SK-N-SH treated with all-trans-retinoic acid at 6 μM for 48 hours (cell line): ENCODE data around the gene NNAT.

ENCODE experiments used
- ATAC-seq: fragments of 200-7000 bp; cut with Tn5 transposase; 3 replicates; pipeline ENCODE4 v1.9.1; 2020; ENCODE audit warnings: mild to moderate bottlenecking, moderate library complexity
- ARNTL ChIP-seq: fragments of 450-650 bp; formaldehyde crosslinking; IDR thresholded peaks from 2 replicates; pipeline ENCODE4 v1.5.0; 2020; ENCODE audit warnings: low read depth, mild to moderate bottlenecking, moderate library complexity, borderline replicate concordance
- BACH2 ChIP-seq: fragments of 250-450 bp; sonication (Bioruptor Pico); IDR thresholded peaks from 2 replicates; pipeline ENCODE4 v1.9.0; 2021; ENCODE audit warnings: mild to moderate bottlenecking, borderline replicate concordance
- CSDC2 ChIP-seq: fragments of 250-450 bp; sonication (Bioruptor Pico); IDR thresholded peaks from 2 replicates; pipeline ENCODE4 v1.5.0; 2020; ENCODE audit warnings: mild to moderate bottlenecking, moderate library complexity
- ESRRG ChIP-seq: fragments of 250-450 bp; sonication (Bioruptor Pico); IDR thresholded peaks from 2 replicates; pipeline ENCODE4 v1.6.1; 2021; ENCODE audit warnings: mild to moderate bottlenecking
- GLIS3 ChIP-seq: fragments of 250-450 bp; sonication (Bioruptor Pico); IDR thresholded peaks from 2 replicates; pipeline ENCODE4 v1.5.0; 2020; ENCODE audit warnings: mild to moderate bottlenecking, moderate library complexity
- ISL1 ChIP-seq: fragments of 250-450 bp; sonication (Bioruptor Pico); IDR thresholded peaks from 2 replicates; pipeline ENCODE4 v2.1.2; 2022; ENCODE audit warnings: mild to moderate bottlenecking, moderate library complexity
- OSR1 ChIP-seq: fragments of 250-450 bp; sonication (Bioruptor Pico); IDR thresholded peaks from 2 replicates; pipeline ENCODE4 v1.8.0; 2022; ENCODE audit warnings: moderate library complexity, mild to moderate bottlenecking, inconsistent platforms
- PPARA ChIP-seq: fragments of 250-450 bp; sonication (Bioruptor Pico); IDR thresholded peaks from 2 replicates; pipeline ENCODE4 v1.5.0; 2020; ENCODE audit warnings: mild to moderate bottlenecking, borderline replicate concordance
- RARB ChIP-seq: fragments of 250-450 bp; sonication (Bioruptor Pico); IDR thresholded peaks from 2 replicates; pipeline ENCODE4 v1.8.0; 2021; ENCODE audit warnings: mild to moderate bottlenecking, moderate library complexity
- SNAI2 ChIP-seq: fragments of 250-450 bp; sonication (Bioruptor Pico); IDR thresholded peaks from 2 replicates; pipeline ENCODE4 v1.5.0; 2020; ENCODE audit warnings: mild to moderate bottlenecking, moderate library complexity
- TCF4 ChIP-seq: fragments of 250-450 bp; sonication (Bioruptor Pico); IDR thresholded peaks from 2 replicates; pipeline ENCODE4 v1.8.0; 2021; ENCODE audit warnings: mild to moderate bottlenecking, moderate library complexity, borderline replicate concordance
- TOX ChIP-seq: fragments of 250-450 bp; sonication (Bioruptor Pico); IDR thresholded peaks from 2 replicates; pipeline ENCODE4 v1.8.0; 2021; ENCODE audit warnings: mild to moderate bottlenecking, moderate library complexity, borderline replicate concordance
- ZC3H10 ChIP-seq: fragments of 250-450 bp; sonication (Bioruptor Pico); IDR thresholded peaks from 2 replicates; pipeline ENCODE4 v1.5.1; 2021; ENCODE audit warnings: mild to moderate bottlenecking, moderate library complexity
- ZFP3 ChIP-seq: fragments of 250-450 bp; sonication (Bioruptor Pico); IDR thresholded peaks from 2 replicates; pipeline ENCODE4 v1.5.0; 2020; ENCODE audit warnings: mild to moderate bottlenecking, moderate library complexity
- ZNF565 ChIP-seq: fragments of 450-650 bp; formaldehyde crosslinking; conservative IDR thresholded peaks from 2 replicates; pipeline ENCODE4 v1.5.0; 2020; ENCODE audit warnings: low read depth, mild to moderate bottlenecking, moderate library complexity
- ZNF70 ChIP-seq: fragments of 450-650 bp; formaldehyde crosslinking; IDR thresholded peaks from 2 replicates; pipeline ENCODE4 v1.5.0; 2020; ENCODE audit warnings: mild to moderate bottlenecking, moderate library complexity
- ZNF8 ChIP-seq: fragments of 450-650 bp; formaldehyde crosslinking; IDR thresholded peaks from 2 replicates; pipeline ENCODE4 v1.5.0; 2020; ENCODE audit warnings: mild to moderate bottlenecking, moderate library complexity
- TF ChIP-seq, protein P1 (sequence below): fragments of 250-450 bp; sonication (Bioruptor Pico); IDR thresholded peaks from 2 replicates; pipeline ENCODE4 v1.8.0; 2021; ENCODE audit warnings: low read depth, mild to moderate bottlenecking, moderate library complexity, borderline replicate concordance
- TF ChIP-seq, protein P2 (sequence below): fragments of 250-450 bp; sonication (Bioruptor Pico); IDR thresholded peaks from 2 replicates; pipeline ENCODE4 v1.5.0; 2020; ENCODE audit warnings: mild to moderate bottlenecking, moderate library complexity
- TF ChIP-seq, protein P3 (sequence below): fragments of 250-450 bp; sonication (Bioruptor Pico); IDR thresholded peaks from 2 replicates; pipeline ENCODE4 v1.5.1; 2021; ENCODE audit warnings: mild to moderate bottlenecking, moderate library complexity
- TF ChIP-seq, protein P4 (sequence below): fragments of 250-450 bp; sonication (Bioruptor Pico); IDR thresholded peaks from 2 replicates; pipeline ENCODE4 v1.8.0; 2020; ENCODE audit warnings: mild to moderate bottlenecking, moderate library complexity, borderline replicate concordance
- TF ChIP-seq, protein P5 (sequence below): fragments of 250-450 bp; sonication (Bioruptor Pico); IDR thresholded peaks from 2 replicates; pipeline ENCODE4 v1.5.1; 2020; ENCODE audit warnings: low read depth, mild to moderate bottlenecking, moderate library complexity

The NNAT gene

DNA sequence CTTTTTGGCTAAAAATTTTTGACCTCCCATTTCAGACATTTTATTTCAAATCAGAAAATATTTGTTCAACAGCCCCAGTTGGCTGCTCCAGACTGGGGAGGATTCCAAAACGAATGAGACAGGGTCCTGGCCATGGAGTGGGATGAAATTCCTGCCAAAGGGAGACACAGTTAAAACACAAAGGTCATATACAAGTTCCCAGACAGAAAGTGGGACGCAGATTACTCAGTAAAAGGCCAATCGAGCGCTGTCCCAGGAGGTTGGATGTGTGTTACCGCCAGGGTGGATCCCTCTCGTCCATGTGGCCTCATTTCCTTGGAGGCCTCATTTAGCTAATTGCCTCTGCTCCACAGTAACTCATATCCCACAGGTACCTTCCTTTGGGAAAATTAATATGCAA lies 41.8 kb upstream of the NNAT start:
- no peak for ATAC-seq
- TF ChIP-seq BACH2 (CRISPR knock-in tag) (no peak), ARNTL (no peak), TOX (no peak), ZNF70 (CRISPR knock-in tag) (no peak), ZC3H10 (CRISPR knock-in tag) (no peak), TCF4 (no peak), ISL1 (CRISPR knock-in tag) (no peak), ZFP3 (no peak), RARB (CRISPR knock-in tag) (no peak), GLIS3 (CRISPR knock-in tag) (no peak), OSR1 (CRISPR knock-in tag) (no peak), CSDC2 (no peak), SNAI2 (CRISPR knock-in tag) (no peak), ESRRG (CRISPR knock-in tag) (no peak)
- TF ChIP-seq, protein P1, sequence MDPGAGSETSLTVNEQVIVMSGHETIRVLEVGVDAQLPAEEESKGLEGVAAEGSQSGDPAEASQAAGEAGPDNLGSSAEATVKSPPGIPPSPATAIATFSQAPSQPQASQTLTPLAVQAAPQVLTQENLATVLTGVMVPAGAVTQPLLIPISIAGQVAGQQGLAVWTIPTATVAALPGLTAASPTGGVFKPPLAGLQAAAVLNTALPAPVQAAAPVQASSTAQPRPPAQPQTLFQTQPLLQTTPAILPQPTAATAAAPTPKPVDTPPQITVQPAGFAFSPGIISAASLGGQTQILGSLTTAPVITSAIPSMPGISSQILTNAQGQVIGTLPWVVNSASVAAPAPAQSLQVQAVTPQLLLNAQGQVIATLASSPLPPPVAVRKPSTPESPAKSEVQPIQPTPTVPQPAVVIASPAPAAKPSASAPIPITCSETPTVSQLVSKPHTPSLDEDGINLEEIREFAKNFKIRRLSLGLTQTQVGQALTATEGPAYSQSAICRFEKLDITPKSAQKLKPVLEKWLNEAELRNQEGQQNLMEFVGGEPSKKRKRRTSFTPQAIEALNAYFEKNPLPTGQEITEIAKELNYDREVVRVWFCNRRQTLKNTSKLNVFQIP, result no peak
- TF ChIP-seq, protein P2, sequence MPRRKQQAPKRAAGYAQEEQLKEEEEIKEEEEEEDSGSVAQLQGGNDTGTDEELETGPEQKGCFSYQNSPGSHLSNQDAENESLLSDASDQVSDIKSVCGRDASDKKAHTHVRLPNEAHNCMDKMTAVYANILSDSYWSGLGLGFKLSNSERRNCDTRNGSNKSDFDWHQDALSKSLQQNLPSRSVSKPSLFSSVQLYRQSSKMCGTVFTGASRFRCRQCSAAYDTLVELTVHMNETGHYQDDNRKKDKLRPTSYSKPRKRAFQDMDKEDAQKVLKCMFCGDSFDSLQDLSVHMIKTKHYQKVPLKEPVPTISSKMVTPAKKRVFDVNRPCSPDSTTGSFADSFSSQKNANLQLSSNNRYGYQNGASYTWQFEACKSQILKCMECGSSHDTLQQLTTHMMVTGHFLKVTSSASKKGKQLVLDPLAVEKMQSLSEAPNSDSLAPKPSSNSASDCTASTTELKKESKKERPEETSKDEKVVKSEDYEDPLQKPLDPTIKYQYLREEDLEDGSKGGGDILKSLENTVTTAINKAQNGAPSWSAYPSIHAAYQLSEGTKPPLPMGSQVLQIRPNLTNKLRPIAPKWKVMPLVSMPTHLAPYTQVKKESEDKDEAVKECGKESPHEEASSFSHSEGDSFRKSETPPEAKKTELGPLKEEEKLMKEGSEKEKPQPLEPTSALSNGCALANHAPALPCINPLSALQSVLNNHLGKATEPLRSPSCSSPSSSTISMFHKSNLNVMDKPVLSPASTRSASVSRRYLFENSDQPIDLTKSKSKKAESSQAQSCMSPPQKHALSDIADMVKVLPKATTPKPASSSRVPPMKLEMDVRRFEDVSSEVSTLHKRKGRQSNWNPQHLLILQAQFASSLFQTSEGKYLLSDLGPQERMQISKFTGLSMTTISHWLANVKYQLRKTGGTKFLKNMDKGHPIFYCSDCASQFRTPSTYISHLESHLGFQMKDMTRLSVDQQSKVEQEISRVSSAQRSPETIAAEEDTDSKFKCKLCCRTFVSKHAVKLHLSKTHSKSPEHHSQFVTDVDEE (CRISPR knock-in tag), result no peak
- TF ChIP-seq, protein P3, sequence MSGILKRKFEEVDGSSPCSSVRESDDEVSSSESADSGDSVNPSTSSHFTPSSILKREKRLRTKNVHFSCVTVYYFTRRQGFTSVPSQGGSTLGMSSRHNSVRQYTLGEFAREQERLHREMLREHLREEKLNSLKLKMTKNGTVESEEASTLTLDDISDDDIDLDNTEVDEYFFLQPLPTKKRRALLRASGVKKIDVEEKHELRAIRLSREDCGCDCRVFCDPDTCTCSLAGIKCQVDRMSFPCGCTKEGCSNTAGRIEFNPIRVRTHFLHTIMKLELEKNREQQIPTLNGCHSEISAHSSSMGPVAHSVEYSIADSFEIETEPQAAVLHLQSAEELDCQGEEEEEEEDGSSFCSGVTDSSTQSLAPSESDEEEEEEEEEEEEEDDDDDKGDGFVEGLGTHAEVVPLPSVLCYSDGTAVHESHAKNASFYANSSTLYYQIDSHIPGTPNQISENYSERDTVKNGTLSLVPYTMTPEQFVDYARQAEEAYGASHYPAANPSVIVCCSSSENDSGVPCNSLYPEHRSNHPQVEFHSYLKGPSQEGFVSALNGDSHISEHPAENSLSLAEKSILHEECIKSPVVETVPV (CRISPR knock-in tag), result no peak
- TF ChIP-seq, protein P4, sequence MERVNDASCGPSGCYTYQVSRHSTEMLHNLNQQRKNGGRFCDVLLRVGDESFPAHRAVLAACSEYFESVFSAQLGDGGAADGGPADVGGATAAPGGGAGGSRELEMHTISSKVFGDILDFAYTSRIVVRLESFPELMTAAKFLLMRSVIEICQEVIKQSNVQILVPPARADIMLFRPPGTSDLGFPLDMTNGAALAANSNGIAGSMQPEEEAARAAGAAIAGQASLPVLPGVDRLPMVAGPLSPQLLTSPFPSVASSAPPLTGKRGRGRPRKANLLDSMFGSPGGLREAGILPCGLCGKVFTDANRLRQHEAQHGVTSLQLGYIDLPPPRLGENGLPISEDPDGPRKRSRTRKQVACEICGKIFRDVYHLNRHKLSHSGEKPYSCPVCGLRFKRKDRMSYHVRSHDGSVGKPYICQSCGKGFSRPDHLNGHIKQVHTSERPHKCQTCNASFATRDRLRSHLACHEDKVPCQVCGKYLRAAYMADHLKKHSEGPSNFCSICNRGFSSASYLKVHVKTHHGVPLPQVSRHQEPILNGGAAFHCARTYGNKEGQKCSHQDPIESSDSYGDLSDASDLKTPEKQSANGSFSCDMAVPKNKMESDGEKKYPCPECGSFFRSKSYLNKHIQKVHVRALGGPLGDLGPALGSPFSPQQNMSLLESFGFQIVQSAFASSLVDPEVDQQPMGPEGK (CRISPR knock-in tag), result no peak
- TF ChIP-seq, protein P5, sequence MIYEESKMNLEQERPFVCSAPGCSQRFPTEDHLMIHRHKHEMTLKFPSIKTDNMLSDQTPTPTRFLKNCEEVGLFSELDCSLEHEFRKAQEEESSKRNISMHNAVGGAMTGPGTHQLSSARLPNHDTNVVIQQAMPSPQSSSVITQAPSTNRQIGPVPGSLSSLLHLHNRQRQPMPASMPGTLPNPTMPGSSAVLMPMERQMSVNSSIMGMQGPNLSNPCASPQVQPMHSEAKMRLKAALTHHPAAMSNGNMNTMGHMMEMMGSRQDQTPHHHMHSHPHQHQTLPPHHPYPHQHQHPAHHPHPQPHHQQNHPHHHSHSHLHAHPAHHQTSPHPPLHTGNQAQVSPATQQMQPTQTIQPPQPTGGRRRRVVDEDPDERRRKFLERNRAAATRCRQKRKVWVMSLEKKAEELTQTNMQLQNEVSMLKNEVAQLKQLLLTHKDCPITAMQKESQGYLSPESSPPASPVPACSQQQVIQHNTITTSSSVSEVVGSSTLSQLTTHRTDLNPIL (CRISPR knock-in tag), result no peak

DNA sequence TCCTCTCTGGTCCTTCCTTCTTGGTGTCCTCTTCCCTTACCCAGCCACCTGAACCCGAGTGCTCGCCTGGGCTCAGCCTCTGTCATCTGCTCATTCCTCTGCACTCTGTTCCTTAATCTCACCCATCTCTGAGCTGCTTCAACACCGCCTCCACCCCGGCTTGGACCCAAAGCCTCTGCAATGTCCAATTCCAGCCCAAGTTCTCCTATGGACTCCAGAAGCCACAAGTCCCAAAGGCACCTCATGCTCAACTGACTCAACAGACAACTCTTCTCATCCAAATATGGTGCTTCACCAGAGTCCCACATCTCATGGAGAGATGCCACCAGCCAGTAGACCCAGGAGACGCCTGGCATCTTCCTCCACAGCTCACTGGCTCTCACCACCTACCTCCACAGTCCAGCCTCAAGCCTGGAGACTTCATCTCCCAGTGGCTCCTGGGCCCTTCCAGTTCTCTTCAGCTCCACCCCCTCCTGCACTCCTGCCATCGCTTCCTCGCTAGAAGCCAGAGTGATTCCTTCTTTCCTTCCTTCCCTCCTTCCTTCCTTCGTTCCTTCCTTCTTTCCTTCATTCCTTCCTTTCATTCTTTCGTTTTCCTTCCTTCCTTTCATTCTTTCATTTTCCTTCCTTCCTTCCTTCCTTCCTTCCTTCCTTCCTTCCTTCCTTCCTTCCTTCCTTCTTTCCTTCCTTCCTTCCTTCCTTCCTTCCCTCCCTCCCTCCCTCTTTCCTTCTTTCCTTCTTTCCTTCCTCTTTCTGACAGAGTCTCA lies 40.9 kb upstream of the NNAT start:
- TF ChIP-seq ZNF8 (CRISPR knock-in tag), result no peak
- no peak for TF ChIP-seq ZNF70 (CRISPR knock-in tag)
- TF ChIP-seq OSR1 (CRISPR knock-in tag), result no peak
- no peak for TF ChIP-seq ZNF565 (CRISPR knock-in tag)
- TF ChIP-seq, protein P1, result no peak
- TF ChIP-seq CSDC2, result no peak
- no peak for TF ChIP-seq ARNTL
- TF ChIP-seq, protein P4 (CRISPR knock-in tag), result no peak
- no peak for TF ChIP-seq BACH2 (CRISPR knock-in tag)
- TF ChIP-seq ESRRG (CRISPR knock-in tag), result no peak
- TF ChIP-seq PPARA (CRISPR knock-in tag), result no peak
- no peak for TF ChIP-seq SNAI2 (CRISPR knock-in tag)
- TF ChIP-seq, protein P2 (CRISPR knock-in tag), result no peak
- no peak for TF ChIP-seq TCF4
- ATAC-seq, result no peak
